ENCODE data around the gene NMRAL1. TPM values are rescaled to one million over a fixed set of nuclear protein-coding genes. Genes with fewer than 3 reads are reported as not detected.
A peak's percentile ranks its signal among the peaks of the same experiment; 100 is the strongest.

The NMRAL1 gene
- total RNA-seq, 1 donor from 2014 or later, result 26.0 TPM

DNA sequence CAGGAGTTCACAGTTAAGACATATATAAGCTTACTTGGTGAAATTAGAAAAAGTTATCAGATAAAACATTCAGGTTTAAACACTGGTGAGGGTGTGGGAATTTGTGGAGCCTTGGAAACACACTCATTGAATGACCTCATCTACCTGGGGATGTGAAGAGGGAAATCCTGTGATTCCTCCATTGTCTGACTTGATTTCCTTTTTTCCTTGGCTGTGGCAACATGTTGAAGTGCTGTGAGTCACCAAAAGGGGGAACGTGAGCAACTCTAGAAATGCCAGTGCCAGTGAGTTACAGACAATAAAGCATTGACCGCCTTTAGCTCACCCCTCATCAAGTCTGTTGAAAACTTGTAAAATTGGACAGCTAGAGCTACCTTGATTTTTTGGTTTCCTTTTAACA is 3.5 kb upstream of the NMRAL1 start:
- DNase-seq (ENCODE audit: missing footprints), result no peak
- ATAC-seq, result no peak
- intact Hi-C loops (cut with DNase I), result loop anchor here (5.0 kb wide), 1 partner anchor 34 kb away; no protein-coding TSS in a partner anchor

DNA sequence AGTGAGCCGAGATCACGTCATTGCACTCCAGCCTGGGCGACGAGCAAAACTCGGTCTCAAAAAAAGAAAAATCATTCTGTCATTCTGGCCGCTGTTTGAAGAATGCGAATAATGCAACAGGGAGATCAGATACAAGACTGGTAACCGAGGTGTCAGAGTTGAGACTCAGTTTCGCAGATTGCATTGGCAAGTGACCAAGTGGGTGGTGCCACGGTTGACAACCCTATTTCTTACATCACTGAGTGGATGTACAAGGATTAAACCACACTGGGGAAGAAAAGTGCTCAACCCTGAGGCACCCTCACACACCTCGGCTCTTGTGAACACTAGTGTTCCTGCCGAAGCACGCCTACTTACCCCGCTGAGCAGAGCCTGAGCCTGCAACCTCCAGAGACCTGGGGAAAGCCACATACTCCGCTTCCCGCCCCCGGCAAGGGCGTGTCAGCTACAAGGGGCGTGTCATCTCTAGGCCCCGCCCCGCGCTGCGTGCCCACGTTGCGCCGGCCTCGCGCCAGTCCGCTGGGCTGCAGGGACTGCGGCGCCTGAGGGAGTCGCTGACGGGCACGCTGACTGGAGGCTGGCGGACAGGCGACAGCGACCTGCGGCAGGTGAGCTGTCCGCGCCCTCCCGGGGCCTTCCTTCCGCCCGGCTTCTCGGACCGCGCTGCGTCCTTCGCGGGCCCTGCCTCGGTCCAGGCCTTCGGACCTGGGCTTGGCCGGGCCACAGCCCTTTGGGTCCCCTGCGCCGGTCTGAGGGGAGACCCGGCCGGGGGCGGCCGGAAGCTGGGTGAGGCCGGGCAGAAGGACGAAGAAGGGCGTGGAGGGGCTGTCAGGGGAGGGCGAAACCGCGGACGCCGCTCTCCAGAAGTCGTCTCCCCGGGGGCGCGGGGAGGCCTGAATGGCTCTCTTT is 1.7 kb upstream of the NMRAL1 start, which contains the start of gene HMOX2:
TSS of gene HMOX2 (plus strand) at position 519 of the 909 bp plus-strand sequence. CDS start 29,127 bp downstream, outside the sequence.
- intact Hi-C loops (cut with DNase I), result loop anchor here (5.0 kb wide), 1 partner anchor 36 kb away; no protein-coding TSS in a partner anchor
- peak; percentile 95 for ATAC-seq
- DNase-seq (ENCODE audit: missing footprints), result peak; percentile 97

DNA sequence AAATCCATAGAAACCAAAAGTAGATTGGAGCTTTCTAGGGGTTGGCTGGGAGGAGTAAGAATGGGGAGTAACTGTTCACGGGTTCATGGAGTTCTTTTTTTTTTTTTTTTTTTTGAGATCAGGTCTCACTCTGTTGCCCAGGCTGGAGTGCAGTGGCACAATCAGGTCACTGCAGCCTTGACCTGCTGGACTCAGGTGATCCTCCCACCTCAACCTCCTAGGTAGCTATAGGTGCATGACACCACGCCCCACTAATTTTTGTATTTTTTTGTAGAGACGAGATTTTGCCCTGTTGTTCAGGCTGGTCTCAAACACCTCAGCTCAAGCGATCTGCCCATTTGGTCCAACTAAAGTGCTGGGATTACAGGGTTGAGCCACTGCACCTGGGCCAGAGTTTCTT is 1.5 kb downstream of the NMRAL1 start:
- ATAC-seq, result no peak
- intact Hi-C loops (cut with DNase I), result no loop called here

DNA sequence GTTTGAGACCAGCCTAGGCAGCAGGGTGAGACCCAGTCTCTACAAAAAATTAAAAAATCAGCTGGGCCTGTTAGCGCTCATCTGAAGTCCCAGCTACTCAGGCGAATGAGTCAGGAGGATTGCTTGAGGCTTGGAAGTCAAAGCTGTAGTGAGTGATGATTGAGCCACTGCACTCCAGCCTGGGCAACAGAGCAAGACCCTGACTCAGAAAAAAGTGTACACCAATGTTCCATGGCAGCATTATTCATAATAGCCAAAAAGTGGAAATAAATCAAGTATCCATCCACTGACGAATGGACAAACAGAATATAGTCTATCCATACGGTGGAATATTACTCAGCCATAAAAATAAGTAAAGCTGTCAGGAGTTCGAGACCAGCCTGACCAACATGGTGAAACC is 2.6 kb downstream of the NMRAL1 start:
- no peak for DNase-seq (ENCODE audit: missing footprints)
- ATAC-seq, result no peak
- intact Hi-C loops (cut with DNase I), result no loop called here

More for the DNA sequence above, 1.5 kb downstream of the NMRAL1 start:
- no peak for DNase-seq (ENCODE audit: missing footprints)

DNA sequence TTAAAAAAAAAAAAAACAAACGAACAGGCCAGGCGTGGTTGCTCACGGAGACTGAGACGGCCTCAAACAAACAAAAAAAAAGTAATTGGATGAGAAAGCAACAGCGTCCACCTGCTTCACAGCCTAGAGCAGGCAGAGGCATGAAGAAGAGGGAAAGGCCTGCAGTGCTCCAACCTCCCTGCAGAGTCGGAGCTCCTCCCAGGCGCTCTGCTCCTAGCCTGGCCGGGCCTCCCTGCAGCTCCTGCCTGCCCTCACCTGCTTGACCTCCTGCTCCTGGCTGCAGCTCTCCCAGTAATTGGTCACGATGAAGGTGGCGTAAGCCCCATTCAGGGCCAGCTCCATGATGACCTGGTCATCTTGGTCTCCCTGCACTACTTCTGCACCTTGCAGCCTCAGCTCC is 5.5 kb downstream of the NMRAL1 start:
- intact Hi-C loops (cut with DNase I), result no loop called here
- ATAC-seq (no peak), DNase-seq (ENCODE audit: missing footprints) (no peak)

DNA sequence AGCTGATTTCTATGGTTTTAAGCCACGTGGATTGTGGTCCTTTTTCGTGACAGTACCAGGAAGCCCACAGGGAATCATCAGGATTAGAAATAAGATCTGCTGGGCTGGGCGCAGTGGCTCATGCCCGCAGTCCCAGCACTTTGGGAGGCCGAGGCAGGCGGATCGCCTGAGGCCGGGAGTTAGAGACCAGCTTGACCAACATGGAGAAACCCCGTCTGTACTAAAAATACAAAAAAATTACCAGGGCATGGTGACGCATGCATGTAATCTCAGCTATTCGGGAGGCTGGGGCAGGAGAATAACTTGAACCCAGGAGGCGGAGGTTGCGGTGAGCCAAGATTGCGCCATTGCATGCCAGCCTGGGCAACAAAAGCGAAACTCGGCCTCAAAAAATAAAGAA is 6.5 kb downstream of the NMRAL1 start:
- ATAC-seq (no peak), DNase-seq (ENCODE audit: missing footprints) (no peak)
- intact Hi-C loops (cut with DNase I), result no loop called here

DNA sequence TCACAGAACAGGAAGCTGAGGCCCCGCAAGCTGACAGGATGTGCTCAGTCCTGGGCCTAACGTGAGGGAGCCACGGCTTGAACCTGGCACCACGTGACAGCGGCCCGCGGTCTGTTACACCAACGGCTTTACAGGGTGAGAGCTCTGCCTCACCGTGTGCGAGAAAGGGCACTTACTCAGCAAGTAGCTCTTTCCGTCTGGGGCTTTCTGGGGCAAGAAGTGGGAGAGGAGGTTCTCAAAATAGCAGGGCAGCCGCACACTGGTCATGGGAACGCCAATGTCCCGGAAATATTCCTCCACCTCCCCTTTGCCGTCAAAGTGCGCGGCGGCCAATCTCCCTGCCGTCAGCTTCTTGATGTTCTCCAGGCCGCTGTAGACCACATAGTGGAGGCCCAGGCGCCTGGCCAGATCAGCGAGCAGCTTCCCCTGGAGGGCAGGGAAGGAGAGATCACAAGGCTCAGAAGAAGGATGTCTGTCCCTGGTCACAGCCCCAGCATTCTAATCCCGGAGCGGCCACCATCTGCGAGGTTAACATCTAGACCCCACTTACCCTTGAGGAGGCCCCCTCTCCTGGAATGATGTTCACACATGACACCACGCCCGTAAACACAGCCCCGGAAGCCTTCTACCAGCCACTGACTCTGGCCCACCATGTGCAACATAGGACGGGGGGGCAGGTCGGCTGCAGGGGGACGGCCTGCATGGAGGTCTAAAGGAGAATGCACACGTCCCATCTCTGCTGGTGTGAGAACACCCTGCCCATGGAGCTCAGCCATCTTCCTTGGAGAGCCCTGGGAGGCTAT is 8.2 kb downstream of the NMRAL1 start:
- intact Hi-C loops (cut with DNase I), result no loop called here
- DNase-seq (ENCODE audit: missing footprints) (peak; percentile 84), ATAC-seq (peak; percentile 82)

DNA sequence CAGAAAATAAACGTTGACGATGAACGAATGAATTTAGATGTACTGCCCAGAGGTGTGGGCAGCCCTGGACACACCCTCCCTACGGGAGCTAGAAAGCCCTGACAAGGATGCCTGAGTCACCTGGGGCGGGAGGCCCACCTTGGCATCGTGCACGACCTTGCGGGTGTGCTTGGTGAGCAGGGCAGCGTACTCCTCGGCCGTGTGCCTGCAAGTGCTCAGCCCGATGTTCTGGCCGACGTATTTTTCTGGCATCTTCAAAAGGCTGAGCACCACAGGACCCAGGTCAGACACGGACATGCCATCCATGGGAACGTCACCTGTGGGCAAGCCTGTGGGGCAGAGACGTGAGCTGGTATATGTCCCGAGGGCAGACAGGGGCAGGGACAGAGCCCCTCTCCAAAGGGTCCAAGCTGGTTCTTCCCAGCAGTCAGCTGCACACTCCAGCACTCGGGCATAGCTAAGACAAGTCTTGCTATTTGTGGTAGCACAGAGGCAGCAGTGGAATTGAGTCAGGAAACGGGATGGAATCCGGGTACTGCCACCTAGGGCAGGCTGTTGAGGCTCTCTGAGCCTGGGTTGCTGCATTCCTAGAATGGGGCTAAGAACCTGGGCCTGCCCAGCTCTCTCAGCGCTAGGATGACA is 10.8 kb downstream of the NMRAL1 start:
- ATAC-seq (no peak), DNase-seq (ENCODE audit: missing footprints) (no peak)
- intact Hi-C loops (cut with DNase I), result no loop called here

DNA sequence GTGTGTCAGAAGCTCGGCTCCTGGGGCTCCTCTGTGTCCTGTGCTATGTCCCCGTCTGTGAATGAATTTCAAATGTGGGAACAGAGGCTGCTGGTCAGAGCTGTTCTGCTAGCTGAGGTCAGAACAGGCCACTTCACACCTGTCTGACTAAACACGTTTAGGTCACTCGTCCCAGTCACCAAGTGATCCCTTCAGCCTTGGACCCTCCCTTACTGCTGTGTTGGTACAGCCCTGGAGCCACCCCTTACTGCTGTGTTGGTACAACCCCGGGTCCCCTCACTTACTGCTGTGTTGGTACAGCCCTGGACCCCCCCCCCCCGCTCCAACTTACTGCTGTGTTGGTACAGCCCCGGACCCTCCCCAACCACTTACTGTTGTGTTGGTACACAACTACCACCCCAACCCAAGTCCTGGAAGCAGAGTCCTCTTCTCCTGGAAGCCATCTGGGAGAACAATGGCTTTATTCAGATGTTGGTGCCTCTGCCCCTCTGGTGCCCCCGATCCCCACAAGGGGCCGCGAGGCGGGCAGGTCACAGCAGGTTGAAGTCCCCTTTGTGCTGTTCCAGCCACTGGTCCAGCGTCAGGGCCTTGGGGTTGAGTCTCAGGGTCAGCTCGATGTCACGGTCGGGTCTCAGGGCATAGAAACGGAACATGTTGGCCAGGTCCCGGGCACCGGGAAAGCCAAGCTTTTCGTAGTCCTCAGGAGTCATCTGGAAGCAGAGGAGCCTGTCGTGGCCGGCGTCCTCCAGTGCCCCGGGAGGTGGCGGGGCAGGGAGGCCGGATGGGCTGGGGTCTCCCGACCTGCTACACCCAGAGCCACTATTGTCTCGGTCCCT is 13.0 kb downstream of the NMRAL1 start:
- intact Hi-C loops (cut with DNase I), result no loop called here
- no peak for ATAC-seq
- no peak for DNase-seq (ENCODE audit: missing footprints)

DNA sequence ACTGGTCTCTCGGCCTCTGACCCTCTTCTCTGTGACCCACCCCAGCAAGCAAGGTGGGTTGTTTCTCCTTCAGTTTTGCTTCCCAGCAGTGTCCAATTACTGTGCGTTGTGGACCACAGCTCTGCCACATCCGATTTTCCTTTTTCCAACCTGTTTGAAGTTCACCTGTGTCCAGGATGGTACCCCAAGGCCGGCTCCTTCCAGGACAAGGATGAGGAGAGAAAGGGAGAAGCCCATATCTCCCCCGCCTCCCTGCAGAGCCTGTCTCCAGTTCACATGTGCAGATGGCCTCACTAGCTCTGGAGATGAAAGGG is 13.5 kb downstream of the NMRAL1 start:
- intact Hi-C loops (cut with DNase I), result no loop called here
- ATAC-seq (no peak), DNase-seq (ENCODE audit: missing footprints) (no peak)

DNA sequence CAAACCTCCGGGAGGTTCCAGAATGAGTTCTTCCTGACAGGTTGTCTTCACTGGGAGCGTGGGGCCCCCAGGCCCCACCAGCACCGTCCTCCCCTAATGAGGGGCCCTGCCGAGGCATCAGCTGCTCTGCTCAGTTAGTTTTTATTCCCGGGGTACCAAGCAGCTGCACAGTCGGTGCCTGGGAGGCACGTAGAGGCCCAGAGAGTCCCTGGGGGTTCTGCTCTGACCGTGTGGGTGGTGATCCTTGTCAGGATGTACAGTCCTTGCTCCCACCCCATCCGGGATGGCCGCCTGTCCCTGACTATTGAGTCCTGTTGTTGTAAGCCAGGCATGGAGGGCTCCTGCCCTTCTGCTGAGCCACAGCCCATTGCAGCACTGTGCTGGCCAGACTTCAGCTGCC is 18.5 kb downstream of the NMRAL1 start:
- intact Hi-C loops (cut with DNase I), result no loop called here
- ATAC-seq (no peak), DNase-seq (ENCODE audit: missing footprints) (no peak)

DNA sequence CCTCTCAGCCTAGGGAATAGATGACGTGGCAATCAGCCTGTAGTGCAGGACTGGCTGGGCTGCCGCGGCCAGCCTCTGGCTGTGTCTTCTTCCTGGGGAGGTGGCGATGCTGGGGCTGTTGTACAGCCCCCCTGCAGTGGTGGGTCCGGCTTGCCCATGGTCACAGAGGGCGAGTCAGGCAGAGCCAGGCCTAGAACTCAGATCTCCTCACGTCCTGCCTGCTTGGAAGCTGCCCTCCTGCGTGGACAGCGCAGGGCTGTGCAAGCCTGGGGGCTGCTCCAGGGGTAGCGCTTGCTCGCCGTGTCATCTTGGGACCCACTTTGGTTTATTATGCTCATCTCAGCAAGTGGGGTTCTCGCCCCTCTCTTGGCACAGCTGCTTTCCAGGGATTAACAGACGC is 19.3 kb downstream of the NMRAL1 start:
- intact Hi-C loops (cut with DNase I), result no loop called here
- ATAC-seq (no peak), DNase-seq (ENCODE audit: missing footprints) (no peak)

DNA sequence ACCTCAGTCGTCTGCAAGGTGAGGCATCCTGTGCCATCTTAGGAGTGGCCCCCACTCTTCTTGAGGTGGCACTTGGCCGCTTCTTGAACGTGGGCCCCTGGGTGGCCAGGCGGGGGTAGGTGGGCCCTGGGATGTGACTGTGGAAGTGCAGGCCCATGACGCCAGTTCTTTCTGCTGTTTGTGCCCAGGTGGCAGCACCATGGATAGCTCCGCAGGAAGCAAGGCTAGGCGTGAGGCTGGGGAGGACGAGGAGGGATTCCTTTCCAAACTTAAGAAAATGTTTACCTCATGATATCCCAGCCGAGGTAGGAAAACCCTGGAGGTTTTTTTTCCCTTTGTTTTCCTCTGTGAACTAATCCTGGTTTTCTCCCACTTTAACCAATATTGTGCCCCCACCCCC is 19.8 kb downstream of the NMRAL1 start:
- intact Hi-C loops (cut with DNase I), result no loop called here
- DNase-seq (ENCODE audit: missing footprints) (no peak), ATAC-seq (no peak)

DNA sequence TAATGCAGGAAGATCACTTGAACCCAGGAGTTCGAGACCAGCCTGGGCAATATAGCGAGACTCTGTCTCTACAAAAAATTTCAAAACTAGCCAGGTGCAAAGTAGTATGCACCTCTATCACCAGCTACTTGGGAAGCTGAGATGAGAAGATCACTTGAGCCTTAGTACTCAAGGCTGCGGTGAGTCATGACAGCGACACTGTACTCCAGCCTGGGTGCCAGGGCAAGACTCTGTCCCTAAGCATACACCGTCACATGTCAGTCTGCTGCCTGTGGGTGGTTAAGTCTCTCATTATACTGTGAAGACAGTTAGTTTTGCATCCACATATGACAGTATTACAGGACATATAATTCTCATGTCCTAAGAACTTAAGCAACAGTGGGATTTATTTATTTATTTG is 21.8 kb downstream of the NMRAL1 start:
- intact Hi-C loops (cut with DNase I), result no loop called here
- no peak for ATAC-seq
- DNase-seq (ENCODE audit: missing footprints), result no peak

DNA sequence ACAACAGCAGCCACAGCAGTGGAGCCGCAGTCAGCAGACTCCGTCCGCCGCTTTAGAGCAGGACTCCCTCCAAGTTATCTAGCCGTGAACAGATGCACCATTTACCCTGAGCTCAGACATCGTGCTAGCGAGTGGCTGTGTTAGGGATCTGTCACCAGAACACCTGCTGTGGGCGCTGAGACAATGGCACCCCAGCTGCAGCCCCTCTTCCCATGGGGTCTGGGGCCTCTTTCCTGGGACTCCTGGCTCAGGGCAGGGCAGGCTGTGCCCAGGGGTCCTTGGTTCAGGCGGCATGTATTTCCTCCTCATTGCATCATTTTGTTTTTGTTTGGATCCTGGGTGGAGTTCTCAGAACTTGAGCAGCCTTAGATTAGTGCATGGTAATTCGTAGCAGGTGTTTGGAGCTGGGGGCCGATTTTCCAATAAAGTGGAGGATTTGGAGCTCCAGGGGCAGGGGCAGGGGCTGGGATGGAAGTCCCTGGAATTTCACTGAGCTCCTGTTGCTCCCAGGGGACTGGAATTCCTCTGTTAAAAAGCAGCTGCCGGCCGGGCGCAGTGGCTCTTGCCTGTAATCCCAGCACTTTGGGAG is 23.4 kb downstream of the NMRAL1 start:
- intact Hi-C loops (cut with DNase I), result no loop called here
- ATAC-seq, result no peak
- DNase-seq (ENCODE audit: missing footprints), result no peak

DNA sequence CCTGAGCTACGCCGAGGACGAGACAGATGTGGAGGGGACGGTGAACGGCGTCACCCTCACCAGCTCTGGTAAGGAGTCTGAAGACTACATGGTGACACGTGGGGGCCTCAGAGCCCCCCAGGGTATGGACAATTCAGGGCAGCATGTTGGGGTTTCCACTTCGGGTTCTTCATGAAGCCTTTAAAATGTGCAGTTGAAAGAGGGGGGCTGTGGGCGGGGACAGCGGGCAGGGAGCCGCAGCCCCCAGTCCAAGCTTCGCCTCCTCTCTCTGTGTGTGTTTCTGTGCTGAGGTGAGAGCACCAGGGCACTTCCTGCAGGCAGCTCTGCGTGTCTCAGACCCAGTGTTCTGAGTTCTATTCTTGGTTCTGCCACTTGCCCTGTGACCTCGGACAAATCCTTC is 24.0 kb downstream of the NMRAL1 start:
- ATAC-seq (no peak), DNase-seq (ENCODE audit: missing footprints) (no peak)
- intact Hi-C loops (cut with DNase I), result no loop called here

DNA sequence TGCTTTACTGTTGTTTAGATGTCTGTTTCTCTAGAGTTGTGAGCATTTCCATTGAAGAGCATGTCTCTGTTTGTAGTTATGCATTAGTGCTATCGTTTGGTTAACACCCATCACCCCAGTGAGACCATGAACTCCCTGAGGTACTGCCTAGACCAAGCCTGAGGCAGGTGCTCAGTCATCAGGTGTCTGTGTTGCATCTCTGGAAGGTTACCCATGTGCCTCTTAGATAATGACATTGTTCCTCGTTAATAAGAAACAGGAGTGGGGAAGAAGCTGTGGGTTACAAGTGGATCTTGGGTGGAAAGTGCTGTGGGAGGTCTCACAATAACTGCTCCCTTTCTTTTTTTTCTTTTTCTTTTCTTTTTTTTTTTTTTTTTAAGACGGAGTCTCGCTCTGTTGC is 30.4 kb downstream of the NMRAL1 start:
- intact Hi-C loops (cut with DNase I), result no loop called here
- ATAC-seq, result no peak
- no peak for DNase-seq (ENCODE audit: missing footprints)

DNA sequence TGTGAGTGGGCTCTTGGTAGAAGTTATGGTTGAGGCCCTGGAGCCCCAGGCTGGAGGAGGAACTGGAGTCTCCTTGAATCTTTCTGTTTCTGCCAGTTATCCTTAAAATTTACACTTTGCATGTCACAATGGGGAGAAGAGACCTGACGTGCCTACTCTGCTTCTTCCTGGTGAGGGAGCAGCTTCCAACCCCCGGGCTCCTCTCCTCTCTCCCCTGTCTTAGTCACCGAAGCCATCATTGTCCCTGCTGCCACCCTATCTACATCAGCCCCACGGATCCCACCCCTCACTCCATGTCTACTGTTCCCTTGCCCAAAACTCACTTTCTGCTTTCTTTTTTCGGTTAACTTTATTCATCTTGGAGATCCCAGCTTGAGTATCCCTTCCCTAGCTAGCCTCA is 31.2 kb downstream of the NMRAL1 start:
- DNase-seq (ENCODE audit: missing footprints) (no peak), ATAC-seq (no peak)

More for the DNA sequence above, 31.2 kb downstream of the NMRAL1 start:
- intact Hi-C loops (cut with DNase I), result no loop called here

Data from Right ventricle myocardium inferior (tissue), 1 donor.